D721Med (cell line): ENCODE data around the gene PANX1.

Experiments
- DNase-seq: peaks from one replicate; pipeline ENCODE4 v3.0.0; 2011; ENCODE audit warnings: low spot score; ENCODE audit not compliant: insufficient read length
- FAIRE-seq: peaks from 2 replicates; lab custom pipeline; 2011; peaks lifted over from hg19 to GRCh38; lab: Jason Lieb, UNC
- CTCF ChIP-seq: IDR thresholded peaks from 2 replicates; pipeline ENCODE4 v1.5.1; 2012; ENCODE audit warnings: mild to moderate bottlenecking, control low read depth; ENCODE audit not compliant: insufficient read depth; ENCODE audit errors: missing control alignments

The PANX1 gene

GRCh38 chr11:94128291-94128745, 323 bp upstream of the PANX1 start:
- FAIRE-seq (no peak), DNase-seq (no peak)
- TF ChIP-seq CTCF: no peak

GRCh38 chr11:94129512-94130297, 1.1 kb downstream of the PANX1 start:
- FAIRE-seq (no peak), DNase-seq (no peak)
- no peak for TF ChIP-seq CTCF

- FAIRE-seq (no peak), DNase-seq (no peak)
- TF ChIP-seq CTCF: no peak
Measured at GRCh38 chr11:94130298-94131046, 1.8 kb downstream of the PANX1 start.

- no peak for TF ChIP-seq CTCF
- DNase-seq: no peak
- no peak for FAIRE-seq
Measured at GRCh38 chr11:94131047-94131717, 2.5 kb downstream of the PANX1 start.

GRCh38 chr11:94131718-94132115, 3.1 kb downstream of the PANX1 start:
- DNase-seq: no peak
- no peak for FAIRE-seq
- no peak for TF ChIP-seq CTCF

- no peak for TF ChIP-seq CTCF
- FAIRE-seq (no peak), DNase-seq (no peak)
Measured at GRCh38 chr11:94132152-94132558, 3.5 kb downstream of the PANX1 start.
